ENCODE data around the gene MAN1A1. TPM values are rescaled to one million over a fixed set of nuclear protein-coding genes. Genes with fewer than 3 reads are reported as not detected.

The MAN1A1 gene
- total RNA-seq, 6 experiments from 2014 or later: 109 to 191 (median 139) TPM

DNA sequence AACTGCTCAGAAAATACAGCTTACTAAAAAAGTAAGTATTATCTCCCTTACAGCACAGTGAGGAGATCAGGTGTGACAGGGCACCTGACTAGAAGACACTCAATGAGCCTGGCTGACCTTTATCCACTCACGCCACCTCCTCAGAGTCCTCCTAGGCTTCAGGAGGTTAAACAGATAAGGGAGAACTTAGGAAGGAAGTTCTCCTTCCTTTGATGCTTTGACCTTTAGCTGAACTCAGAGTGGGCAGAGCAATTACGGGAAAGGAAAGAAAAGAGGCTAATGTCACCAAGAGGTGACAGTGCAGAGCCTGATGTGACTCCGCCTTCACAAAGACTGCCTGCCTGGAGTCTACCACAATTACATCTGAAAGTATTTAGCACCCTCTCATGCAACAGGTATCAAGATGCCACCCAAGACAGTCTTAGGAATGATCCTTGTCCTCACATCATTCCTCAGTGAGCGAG, 36.7 kb downstream of the MAN1A1 start:
- TF ChIP-seq, protein P1, sequence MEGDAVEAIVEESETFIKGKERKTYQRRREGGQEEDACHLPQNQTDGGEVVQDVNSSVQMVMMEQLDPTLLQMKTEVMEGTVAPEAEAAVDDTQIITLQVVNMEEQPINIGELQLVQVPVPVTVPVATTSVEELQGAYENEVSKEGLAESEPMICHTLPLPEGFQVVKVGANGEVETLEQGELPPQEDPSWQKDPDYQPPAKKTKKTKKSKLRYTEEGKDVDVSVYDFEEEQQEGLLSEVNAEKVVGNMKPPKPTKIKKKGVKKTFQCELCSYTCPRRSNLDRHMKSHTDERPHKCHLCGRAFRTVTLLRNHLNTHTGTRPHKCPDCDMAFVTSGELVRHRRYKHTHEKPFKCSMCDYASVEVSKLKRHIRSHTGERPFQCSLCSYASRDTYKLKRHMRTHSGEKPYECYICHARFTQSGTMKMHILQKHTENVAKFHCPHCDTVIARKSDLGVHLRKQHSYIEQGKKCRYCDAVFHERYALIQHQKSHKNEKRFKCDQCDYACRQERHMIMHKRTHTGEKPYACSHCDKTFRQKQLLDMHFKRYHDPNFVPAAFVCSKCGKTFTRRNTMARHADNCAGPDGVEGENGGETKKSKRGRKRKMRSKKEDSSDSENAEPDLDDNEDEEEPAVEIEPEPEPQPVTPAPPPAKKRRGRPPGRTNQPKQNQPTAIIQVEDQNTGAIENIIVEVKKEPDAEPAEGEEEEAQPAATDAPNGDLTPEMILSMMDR (IDR thresholded peaks at IDR 0.05): no peak
- no peak for TF ChIP-seq POLR2A (IDR thresholded peaks at IDR 0.05)
- Histone ChIP-seq H3K4me3 (no peak overlapping the region), H3K36me3 (no peaks in the 10 kb centered on the region), H3K4me1 (peaks cover 0 to 56% (median 3%) of the 10 kb centered on the region in 4 donors), H3K27me3 (no peaks in the 10 kb centered on the region), H3K27ac (peak overlapping the region in 2 of 3 donors; percentile 0 to 52), H3K9me3 (no peaks in the 10 kb centered on the region)
- DNase-seq (no peak), ATAC-seq (peak; percentile 66 to 76 (median 72))
- intact Hi-C loops (cut with DNase I): no loop called here
- WGBS (ENCODE audit: insufficient coverage, low coverage, low lambda C conversion rate, missing lambda C conversion rate): 46% methylated on average over 4 of the region's 4 CpGs

DNA sequence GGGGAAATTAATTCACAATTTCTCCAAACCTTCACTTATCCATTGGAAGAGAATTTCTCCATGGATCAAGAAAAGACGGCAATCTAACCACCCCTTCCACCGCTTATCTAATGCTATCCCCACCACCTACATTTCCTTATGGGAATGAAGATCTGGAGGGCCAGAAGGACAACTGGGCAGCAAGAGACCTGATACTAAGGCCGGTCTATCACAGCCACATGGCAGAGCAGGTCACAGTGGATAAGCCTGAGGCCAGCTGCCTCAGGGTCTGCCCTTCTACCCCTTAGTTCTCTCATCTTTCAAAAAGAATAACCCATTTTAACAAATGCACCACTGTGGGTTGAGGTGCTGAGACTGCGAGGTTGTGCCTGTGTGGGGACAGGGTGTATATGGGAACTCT, 37.1 kb downstream of the MAN1A1 start:
- H3K9me3 ChIP-seq: no peaks in the 10 kb centered on the region
- intact Hi-C loops (cut with DNase I): no loop called here
- peaks cover 0 to 61% (median 4%) of the 10 kb centered on the region in 4 donors for H3K4me1 ChIP-seq
- H3K4me3 ChIP-seq: no peak overlapping the region
- no peaks in the 10 kb centered on the region for H3K27me3 ChIP-seq
- H3K36me3 ChIP-seq: no peaks in the 10 kb centered on the region
- H3K27ac ChIP-seq: peak overlapping the region in 2 of 3 donors; percentile 0 to 52
- TF ChIP-seq, protein P1 (IDR thresholded peaks at IDR 0.05): no peak
- TF ChIP-seq POLR2A (IDR thresholded peaks at IDR 0.05): no peak
- ATAC-seq: no peak
- WGBS (ENCODE audit: insufficient coverage, low coverage, low lambda C conversion rate, missing lambda C conversion rate): 84% methylated on average over 4 of the region's 4 CpGs
- no peak for DNase-seq

DNA sequence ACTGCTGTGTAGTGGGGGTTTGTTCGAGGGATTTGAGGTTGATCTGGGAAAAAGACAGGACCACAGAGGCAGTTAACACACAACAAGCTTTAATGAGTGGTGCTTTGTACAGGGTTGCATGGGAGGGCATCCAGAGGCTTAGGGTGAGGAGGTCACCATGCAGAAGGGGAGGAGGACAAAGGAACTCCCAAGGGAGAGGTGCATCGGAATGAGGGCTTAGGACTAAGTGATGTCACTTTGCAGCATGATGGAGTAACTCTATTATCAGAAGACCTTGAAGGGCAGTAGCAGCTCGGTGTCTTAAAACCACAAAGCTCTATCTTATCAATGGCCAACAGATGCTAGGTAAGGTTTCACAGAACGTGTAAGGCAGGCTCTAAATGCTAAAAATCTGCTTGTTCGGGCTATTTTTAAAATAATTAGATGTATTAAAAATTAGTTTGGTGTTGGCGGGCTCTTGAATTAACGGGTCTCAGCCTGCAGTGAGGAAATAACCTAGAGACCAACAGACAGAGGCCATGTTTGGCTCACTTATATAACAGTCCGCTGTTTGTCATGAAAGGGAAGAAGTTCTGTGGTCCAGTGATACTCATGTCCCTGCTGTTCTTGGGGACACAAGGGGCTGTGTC, 37.9 kb downstream of the MAN1A1 start:
- peaks cover 0 to under 1% (median 0%) of the 10 kb centered on the region in 4 donors for H3K36me3 ChIP-seq
- TF ChIP-seq POLR2A (IDR thresholded peaks at IDR 0.05): no peak
- TF ChIP-seq, protein P1 (IDR thresholded peaks at IDR 0.05): no peak
- ATAC-seq: no peak
- WGBS (ENCODE audit: insufficient coverage, low coverage, low lambda C conversion rate, missing lambda C conversion rate): 93% methylated on average over 7 of the region's 8 CpGs
- peaks cover 0 to 63% (median 4%) of the 10 kb centered on the region in 4 donors for H3K4me1 ChIP-seq
- H3K27ac ChIP-seq: no peak overlapping the region
- H3K9me3 ChIP-seq: no peaks in the 10 kb centered on the region
- intact Hi-C loops (cut with DNase I): no loop called here
- DNase-seq: no peak
- no peak overlapping the region for H3K4me3 ChIP-seq
- no peaks in the 10 kb centered on the region for H3K27me3 ChIP-seq

DNA sequence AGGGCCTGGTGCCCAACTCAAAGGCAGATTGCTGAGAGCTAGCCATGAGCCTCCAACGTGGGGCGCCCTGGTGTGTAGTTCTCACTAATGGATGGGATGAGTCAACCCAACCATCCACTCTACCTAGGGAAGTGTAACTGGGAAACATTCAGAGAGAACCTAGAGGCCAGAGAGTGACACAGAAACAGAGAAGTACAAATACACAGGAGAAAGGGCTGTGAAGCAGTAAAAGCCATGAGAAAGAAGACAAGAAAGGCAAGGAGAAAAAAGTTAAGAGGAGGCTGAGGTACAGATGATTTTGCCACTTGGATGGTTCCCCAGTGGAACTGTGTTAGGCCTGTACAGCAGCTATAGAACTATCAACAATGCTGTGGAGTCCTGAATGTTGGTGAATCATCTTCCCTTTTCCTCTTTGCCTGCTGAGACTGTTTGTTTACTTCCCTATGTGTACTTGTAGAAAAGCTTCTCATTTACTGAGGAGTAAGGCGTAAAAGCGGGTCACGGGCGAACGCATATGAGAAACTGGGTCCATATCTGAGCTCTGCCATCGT, 39.0 kb downstream of the MAN1A1 start:
- TF ChIP-seq, protein P1 (IDR thresholded peaks at IDR 0.05): no peak
- no peak for TF ChIP-seq POLR2A (IDR thresholded peaks at IDR 0.05)
- intact Hi-C loops (cut with DNase I): no loop called here
- peak; percentile 33 to 75 (median 43) for ATAC-seq
- Histone ChIP-seq H3K4me3 (no peak overlapping the region), H3K27ac (peak overlapping the region in 2 of 3 donors; percentile 10 to 35), H3K9me3 (no peaks in the 10 kb centered on the region), H3K36me3 (peaks cover 0 to 4% (median 2%) of the 10 kb centered on the region in 4 donors), H3K4me1 (peaks cover 0 to 60% (median 4%) of the 10 kb centered on the region in 4 donors), H3K27me3 (no peaks in the 10 kb centered on the region)
- DNase-seq: no peak
- 66% methylated on average over 8 of the region's 8 CpGs for WGBS (ENCODE audit: insufficient coverage, low coverage, low lambda C conversion rate, missing lambda C conversion rate)

Measured in right lobe of liver (tissue), 6 donors.